Caco-2 (cell line): Measurements from ENCODE around the gene PLPP1. TPM values are rescaled to one million over a fixed set of nuclear protein-coding genes. Genes with fewer than 3 reads are reported as not detected.

ENCODE experiments used
- BruUV-seq: library from RNA; stranded (reverse); fragments of 400-500 nt; replicated peaks from 2 replicates; lab custom pipeline; 2021; lab: Mats Ljungman, UMichigan
- CTCF ChIA-PET: fragments of 300-600 bp; sonication (Branson Sonifier 250); formaldehyde crosslinking; loops from one replicate; lab custom pipeline; 2022; ENCODE audit warnings: antibody characterized with exemption; lab: Charles Lee
- POLR2A ChIA-PET: fragments of 300-600 bp; sonication (Branson Sonifier 250); formaldehyde crosslinking; loops from one replicate; lab custom pipeline; 2022; ENCODE audit warnings: antibody characterized with exemption; lab: Charles Lee
- DNase-seq, 2 experiments: peaks; one replicate each; pipeline versions ENCODE4 v3.0.0 to v3.0.0-alpha.2; 2020 to 2022
- H3K27me3 ChIP-seq: replicated peaks from 2 replicates; pipeline ENCODE4 v1.6.0; 2011; ENCODE audit warnings: low read length; ENCODE audit not compliant: control insufficient read depth, insufficient read depth
- H3K36me3 ChIP-seq: 2 replicates; pipeline ENCODE4 v1.5.1; 2011; ENCODE audit warnings: low read length; ENCODE audit not compliant: control insufficient read depth, insufficient read depth
- H3K4me1 ChIP-seq: fragments of 250-450 bp; sonication (Bioruptor Pico); 2 replicates; pipeline ENCODE4 v1.5.1; 2020; ENCODE audit warnings: mild to moderate bottlenecking
- H3K4me3 ChIP-seq: 2 replicates; pipeline ENCODE4 v1.5.1; 2011; ENCODE audit warnings: low read depth, mild to moderate bottlenecking, control low read depth, low read length
- H3K9me3 ChIP-seq: fragments of 250-450 bp; sonication (Bioruptor Pico); 2 replicates; pipeline ENCODE4 v1.5.1; 2020; ENCODE audit warnings: mild to moderate bottlenecking, moderate library complexity
- H3K27ac Mint-ChIP-seq: one replicate; pipeline ENCODE4 v1.8.0; 2022; ENCODE audit warnings: mixed read lengths; ENCODE audit not compliant: unreplicated experiment
- H3K27me3 Mint-ChIP-seq: one replicate; pipeline ENCODE4 v1.8.0; 2022; ENCODE audit warnings: mixed read lengths; ENCODE audit not compliant: insufficient read depth, unreplicated experiment
- H3K36me3 Mint-ChIP-seq: one replicate; pipeline ENCODE4 v1.8.0; 2022; ENCODE audit warnings: mild to moderate bottlenecking, mixed read lengths; ENCODE audit not compliant: insufficient read depth, unreplicated experiment
- H3K4me1 Mint-ChIP-seq: one replicate; pipeline ENCODE4 v1.8.0; 2022; ENCODE audit warnings: low read depth, mixed read lengths; ENCODE audit not compliant: unreplicated experiment
- H3K4me3 Mint-ChIP-seq: one replicate; pipeline ENCODE4 v1.8.0; 2022; ENCODE audit warnings: mild to moderate bottlenecking, moderate library complexity, mixed read lengths; ENCODE audit not compliant: unreplicated experiment
- H3K9me3 Mint-ChIP-seq: one replicate; pipeline ENCODE4 v1.8.0; 2022; ENCODE audit warnings: mixed read lengths; ENCODE audit not compliant: unreplicated experiment
- intact Hi-C: fragments of 100-400 bp; cut with micrococcal nuclease; formaldehyde crosslinking; loops from one replicate; pipeline ENCODE4 v1.10.0; 2022; ENCODE audit not compliant: unreplicated experiment
- total RNA-seq: library from RNA; stranded (reverse); gene quantifications from 2 replicates; pipeline ENCODE4 v1.2.3, GENCODE V29; 2022
- TF ChIP-seq, protein P1 (sequence below), 2 experiments: fragments of 200-600 bp in 1 of 2; IDR thresholded peaks; 1 replicate in 1 of 2; 2 replicates in 1 of 2; pipeline versions ENCODE4 v1.5.1 to v1.8.0; 2011 to 2022; ENCODE audit warnings: antibody characterized with exemption in 1 of 2, control low read depth in 1 of 2, inconsistent platforms in 1 of 2, low read depth in 1 of 2, low read length in 1 of 2, mild to moderate bottlenecking in 1 of 2, moderate library complexity in 1 of 2; ENCODE audit not compliant: insufficient read depth in 1 of 2, severe bottlenecking in 1 of 2, unreplicated experiment in 1 of 2

PLPP1 gene
- total RNA-seq, 1 experiment from 2014 or later, result 49.4 TPM

- DNase-seq, result no peak
- Histone ChIP-seq H3K36me3 (no peaks in the 10 kb centered on the region), H3K4me1 (no peaks in the 10 kb centered on the region; the same call in 1 of the 2 replicates), H3K4me3 (no peak overlapping the region), H3K9me3 (no peaks in the 10 kb centered on the region), H3K27me3 (no peaks in the 10 kb centered on the region)
- no peak overlapping the region for H3K4me3 Mint-ChIP-seq
- POLR2A ChIA-PET, result no interaction called here
- intact Hi-C loops, result no loop called here
- H3K9me3 Mint-ChIP-seq, result no peaks in the 10 kb centered on the region
- H3K36me3 Mint-ChIP-seq, result peaks cover 25% of the 10 kb centered on the region
- CTCF ChIA-PET, result no interaction called here
- H3K27me3 Mint-ChIP-seq, result no peaks in the 10 kb centered on the region
- peaks cover 8% of the 10 kb centered on the region for H3K4me1 Mint-ChIP-seq
- BruUV-seq, result no TSS peak
- TF ChIP-seq, protein P1, sequence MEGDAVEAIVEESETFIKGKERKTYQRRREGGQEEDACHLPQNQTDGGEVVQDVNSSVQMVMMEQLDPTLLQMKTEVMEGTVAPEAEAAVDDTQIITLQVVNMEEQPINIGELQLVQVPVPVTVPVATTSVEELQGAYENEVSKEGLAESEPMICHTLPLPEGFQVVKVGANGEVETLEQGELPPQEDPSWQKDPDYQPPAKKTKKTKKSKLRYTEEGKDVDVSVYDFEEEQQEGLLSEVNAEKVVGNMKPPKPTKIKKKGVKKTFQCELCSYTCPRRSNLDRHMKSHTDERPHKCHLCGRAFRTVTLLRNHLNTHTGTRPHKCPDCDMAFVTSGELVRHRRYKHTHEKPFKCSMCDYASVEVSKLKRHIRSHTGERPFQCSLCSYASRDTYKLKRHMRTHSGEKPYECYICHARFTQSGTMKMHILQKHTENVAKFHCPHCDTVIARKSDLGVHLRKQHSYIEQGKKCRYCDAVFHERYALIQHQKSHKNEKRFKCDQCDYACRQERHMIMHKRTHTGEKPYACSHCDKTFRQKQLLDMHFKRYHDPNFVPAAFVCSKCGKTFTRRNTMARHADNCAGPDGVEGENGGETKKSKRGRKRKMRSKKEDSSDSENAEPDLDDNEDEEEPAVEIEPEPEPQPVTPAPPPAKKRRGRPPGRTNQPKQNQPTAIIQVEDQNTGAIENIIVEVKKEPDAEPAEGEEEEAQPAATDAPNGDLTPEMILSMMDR (IDR thresholded peaks at IDR 0.05; ENCODE audit: insufficient read depth in 1 of 2, low read depth in 1 of 2, low read length in 1 of 2, severe bottlenecking in 1 of 2, unreplicated experiment in 1 of 2), result no peak
- no peak overlapping the region for H3K27ac Mint-ChIP-seq
Measured at GRCh38 chr5:55463613-55464012, 71.2 kb downstream of the PLPP1 start.

DNA sequence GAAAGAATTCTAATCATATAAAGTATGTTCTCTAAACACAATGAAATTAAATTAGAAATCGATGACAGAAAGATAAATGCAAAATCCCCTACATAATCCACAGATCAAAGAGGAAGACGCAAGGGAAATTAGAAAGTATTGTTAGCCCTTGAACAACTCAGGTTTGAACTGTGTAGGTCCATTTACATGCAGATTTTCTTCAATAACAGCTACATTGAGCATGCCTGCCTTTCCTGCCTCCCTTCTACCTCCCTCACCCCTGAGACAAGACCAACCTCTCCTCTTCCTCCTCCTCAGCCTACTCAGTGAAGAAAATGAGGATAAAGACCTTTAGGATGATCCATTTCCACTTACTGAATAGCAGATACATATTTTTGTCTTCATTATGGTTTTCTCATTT, 75.2 kb downstream of the PLPP1 start:
- Mint-ChIP-seq H3K36me3 (peaks cover 15% of the 10 kb centered on the region), H3K4me1 (no peaks in the 10 kb centered on the region), H3K9me3 (no peaks in the 10 kb centered on the region), H3K27ac (no peak overlapping the region), H3K27me3 (no peaks in the 10 kb centered on the region), H3K4me3 (no peak overlapping the region)
- ChIA-PET CTCF (no interaction called here), POLR2A (no interaction called here)
- BruUV-seq, result no TSS peak
- no peaks in the 10 kb centered on the region for H3K27me3 ChIP-seq
- no peaks in the 10 kb centered on the region for H3K9me3 ChIP-seq
- intact Hi-C loops, result no loop called here
- TF ChIP-seq, protein P1 (IDR thresholded peaks at IDR 0.05; ENCODE audit: insufficient read depth in 1 of 2, low read depth in 1 of 2, low read length in 1 of 2, severe bottlenecking in 1 of 2, unreplicated experiment in 1 of 2), result no peak
- H3K4me3 ChIP-seq, result no peak overlapping the region
- DNase-seq, result no peak
- H3K4me1 ChIP-seq, result no peaks in the 10 kb centered on the region
- H3K36me3 ChIP-seq, result no peaks in the 10 kb centered on the region; the same call in 1 of the 2 replicates

DNA sequence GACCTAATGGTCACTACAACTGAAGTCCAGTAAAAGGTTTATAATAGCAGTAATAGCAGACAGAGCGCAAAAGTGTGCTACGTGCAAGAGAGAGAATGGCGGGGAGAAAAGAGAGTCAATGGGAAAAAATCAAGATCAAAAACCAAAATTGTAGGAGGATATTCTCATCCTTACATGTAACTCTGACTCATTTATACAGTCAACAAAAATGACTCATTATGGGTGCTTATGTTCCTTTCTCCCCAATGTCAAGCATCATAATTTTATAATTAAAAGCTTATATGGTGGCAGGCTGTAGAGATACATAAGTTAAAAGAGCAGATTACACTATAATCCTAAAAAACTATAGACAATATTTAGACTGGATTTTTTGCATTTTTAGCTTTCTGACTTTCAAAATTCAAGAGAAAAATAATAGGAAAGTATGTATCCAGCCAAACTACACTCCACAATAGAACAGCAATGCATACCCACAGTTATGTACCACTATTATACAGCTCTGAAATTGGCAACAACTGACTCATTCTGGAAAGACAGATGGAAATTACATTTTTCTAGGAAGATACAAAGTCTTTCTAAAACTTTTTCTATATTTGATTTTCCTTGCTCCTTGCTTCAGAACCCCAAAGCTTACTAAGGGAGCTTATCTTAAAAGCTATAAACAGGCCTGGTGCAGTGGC, 78.4 kb downstream of the PLPP1 start:
- intact Hi-C loops, result no loop called here
- H3K27me3 ChIP-seq, result no peaks in the 10 kb centered on the region
- no peak overlapping the region for H3K4me3 ChIP-seq
- no peaks in the 10 kb centered on the region; the same call in 1 of the 2 replicates for H3K36me3 ChIP-seq
- BruUV-seq, result no TSS peak
- DNase-seq, result no peak
- Mint-ChIP-seq H3K4me1 (no peaks in the 10 kb centered on the region), H3K27ac (no peak overlapping the region), H3K27me3 (no peaks in the 10 kb centered on the region), H3K9me3 (no peaks in the 10 kb centered on the region), H3K4me3 (no peak overlapping the region), H3K36me3 (peaks cover 3% of the 10 kb centered on the region)
- ChIA-PET POLR2A (no interaction called here), CTCF (no interaction called here)
- H3K9me3 ChIP-seq, result no peaks in the 10 kb centered on the region
- TF ChIP-seq, protein P1 (IDR thresholded peaks at IDR 0.05; ENCODE audit: insufficient read depth in 1 of 2, low read depth in 1 of 2, low read length in 1 of 2, severe bottlenecking in 1 of 2, unreplicated experiment in 1 of 2), result no peak
- H3K4me1 ChIP-seq, result no peaks in the 10 kb centered on the region
